HG02623 (cell line): ENCODE results near the gene LIN52.

ENCODE experiments used
- ATAC-seq: cut with Tn5 transposase; IDR thresholded peaks from one replicate; pipeline ENCODE4 v1.9.1; 2021; ENCODE audit warnings: moderate library complexity; ENCODE audit not compliant: unreplicated experiment

LIN52 gene

GRCh38 chr14:74084277-74085046 is at the start of gene LIN52, which contains the start of gene ALDH6A1:
LIN52 (plus strand) TSS chr14:74084956; CDS start chr14:74084975, 19 bp downstream.
ALDH6A1 (minus strand) TSS chr14:74084453; CDS start chr14:74084394, 59 bp downstream.
- peak; percentile 90 for ATAC-seq

DNA sequence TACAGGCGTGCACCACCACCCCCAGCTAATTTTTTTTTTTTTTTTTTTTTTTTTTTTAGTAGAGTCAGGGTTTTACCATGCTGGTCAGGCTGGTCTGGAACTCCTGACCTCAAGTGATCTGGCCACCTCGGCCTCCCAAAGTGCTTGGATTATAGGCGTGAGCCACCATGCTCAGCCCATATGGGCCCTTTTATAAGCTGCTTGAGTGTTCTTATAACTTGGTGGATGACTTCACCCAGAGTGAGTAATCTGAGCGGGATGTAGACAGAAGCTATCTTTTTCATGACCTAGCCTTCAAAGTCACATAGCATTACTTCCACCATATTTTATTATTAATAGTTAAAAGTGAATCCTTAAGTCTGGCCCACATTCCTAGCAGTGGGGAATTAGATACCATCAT is 49.2 kb upstream of the LIN52 start:
- no peak for ATAC-seq

DNA sequence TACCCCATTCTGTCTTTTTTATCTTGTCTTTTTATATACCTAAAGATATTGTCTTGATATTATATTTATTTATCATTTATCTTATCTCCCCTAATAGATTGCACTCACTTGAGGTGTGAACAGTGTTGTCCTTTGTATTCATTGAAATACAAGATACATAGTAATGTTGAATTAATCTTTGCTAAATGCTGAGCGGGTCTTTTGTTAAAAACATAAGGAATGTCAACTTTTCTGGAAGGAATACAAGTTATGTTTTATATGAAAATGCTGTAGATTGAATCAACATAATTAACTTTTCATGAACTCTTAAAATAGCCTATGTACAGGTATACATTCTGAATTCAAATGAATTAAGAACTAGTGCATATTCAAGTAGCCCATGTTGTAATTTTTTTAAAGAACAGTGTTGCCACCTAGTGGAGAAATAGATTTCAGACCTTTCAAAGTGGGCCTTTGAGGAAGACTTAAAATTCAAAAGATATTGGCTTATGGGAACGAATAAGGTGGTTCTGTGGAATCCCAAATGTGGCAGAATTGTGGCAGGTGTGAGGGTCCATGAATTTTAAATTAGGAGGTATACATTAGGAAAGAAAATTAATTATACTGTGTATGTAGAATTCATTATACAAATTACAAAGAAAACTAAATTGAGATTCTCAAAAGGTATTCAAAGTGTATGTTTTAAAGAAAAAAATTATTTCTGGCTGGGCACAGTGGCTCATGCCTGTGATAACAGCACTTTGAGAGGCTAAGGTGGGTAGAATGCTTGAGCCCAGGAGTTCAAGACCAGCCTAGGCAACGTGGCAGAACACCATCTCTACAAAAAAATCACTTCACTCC is 46.5 kb upstream of the LIN52 start:
- no peak for ATAC-seq

DNA sequence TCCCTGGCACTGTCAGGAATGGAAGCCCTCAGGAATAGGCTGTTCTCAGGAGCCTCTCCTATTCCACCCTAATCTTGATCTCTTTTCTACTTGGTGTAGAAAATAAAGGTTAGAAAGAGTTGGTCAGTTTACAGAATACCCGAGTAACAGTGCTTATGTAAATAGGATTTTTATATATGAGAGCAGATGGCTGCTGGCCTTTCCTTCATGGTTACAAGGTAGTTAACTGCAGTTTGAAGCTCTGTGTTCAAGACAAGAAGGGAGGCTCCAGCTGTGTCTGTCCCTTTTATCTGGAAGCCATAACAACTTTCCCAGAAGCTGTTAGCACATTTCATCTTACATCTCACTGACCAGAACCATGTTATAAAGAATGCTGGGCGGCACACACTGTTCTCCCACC is 42.5 kb upstream of the LIN52 start:
- no peak for ATAC-seq

GRCh38 chr14:74045522-74045921 is 39.2 kb upstream of the LIN52 start:
- ATAC-seq, result no peak

DNA sequence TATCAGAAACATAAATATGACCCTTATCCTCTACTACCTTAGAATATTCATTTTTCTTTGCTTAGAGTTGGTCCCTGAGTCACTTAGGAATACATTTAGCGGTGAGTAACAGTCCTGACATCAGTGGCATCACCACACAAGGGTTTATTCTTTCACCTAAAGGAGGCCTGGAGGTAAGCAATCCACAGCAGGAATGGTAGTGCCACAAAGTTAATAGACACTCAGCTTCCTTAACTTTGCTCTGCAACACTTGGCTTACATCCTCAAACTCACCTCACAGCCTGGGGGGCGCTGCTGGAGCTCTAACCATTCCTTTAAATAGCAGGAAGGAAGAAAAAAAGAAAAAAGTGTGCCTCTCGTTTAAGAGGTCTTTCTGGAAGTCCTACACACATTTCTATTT is 36.5 kb upstream of the LIN52 start:
- ATAC-seq, result no peak

DNA sequence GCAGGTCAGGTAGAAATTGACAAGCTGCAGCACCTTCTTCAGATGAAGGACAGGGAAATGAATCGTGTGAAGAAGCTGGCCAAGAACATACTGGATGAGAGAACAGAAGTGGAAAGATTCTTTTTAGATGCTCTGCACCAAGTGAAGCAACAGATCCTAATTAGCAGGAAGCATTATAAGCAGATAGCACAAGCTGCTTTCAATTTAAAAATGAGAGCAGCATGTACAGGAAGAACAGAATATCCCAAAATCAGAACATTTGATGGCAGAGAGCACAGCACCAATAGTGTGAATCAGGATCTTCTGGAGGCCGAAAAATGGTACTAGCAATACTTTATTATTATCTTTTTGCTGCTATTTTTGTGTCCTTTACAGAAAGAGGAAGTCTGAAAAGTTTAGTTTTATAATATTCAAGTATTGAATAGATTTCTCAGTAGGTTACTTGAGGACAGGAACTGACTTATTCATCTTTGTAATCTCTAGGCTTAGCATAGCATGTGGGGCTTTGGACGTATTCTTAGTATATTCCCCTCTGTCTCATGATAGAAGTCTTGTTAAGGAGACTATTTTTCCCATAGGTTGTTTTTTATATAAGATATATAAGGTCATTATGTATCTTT is 34.8 kb upstream of the LIN52 start:
- no peak for ATAC-seq

DNA sequence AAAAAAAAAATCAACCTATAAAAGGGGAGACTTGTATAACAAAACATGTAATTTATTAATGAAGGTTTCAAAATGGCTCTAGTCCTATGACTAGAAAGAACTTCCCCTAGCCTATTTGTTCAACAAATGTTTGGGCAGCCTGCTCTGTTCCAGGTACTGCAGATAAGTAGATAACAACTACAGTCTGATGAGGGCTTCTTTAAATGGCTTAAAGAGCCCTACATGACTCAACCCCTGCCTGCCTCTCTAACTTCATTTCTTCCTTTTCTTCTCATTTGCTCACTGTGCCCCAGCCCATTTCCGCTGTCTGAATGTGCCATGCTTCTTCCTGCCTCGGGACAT is 22.0 kb upstream of the LIN52 start:
- ATAC-seq, result no peak

DNA sequence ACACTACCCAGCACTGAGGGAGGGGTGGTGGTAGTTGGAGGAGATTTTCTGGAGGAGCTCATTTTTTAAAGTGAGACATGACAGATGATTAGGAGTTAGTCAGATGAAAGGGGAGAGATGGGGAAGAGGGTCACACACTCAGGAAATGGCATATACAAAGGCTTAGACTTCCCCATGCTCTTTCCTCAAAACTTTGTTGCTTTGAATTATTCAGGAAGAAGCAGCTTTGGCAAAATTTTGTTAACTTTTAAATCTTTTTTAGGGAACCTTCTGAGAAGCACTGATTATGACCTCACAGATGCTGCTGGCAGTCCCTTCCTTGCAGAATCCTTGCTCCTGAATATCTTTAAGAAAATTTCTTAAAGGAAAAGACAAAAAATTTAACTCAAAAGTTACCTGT is 20.3 kb upstream of the LIN52 start:
- ATAC-seq, result no peak

DNA sequence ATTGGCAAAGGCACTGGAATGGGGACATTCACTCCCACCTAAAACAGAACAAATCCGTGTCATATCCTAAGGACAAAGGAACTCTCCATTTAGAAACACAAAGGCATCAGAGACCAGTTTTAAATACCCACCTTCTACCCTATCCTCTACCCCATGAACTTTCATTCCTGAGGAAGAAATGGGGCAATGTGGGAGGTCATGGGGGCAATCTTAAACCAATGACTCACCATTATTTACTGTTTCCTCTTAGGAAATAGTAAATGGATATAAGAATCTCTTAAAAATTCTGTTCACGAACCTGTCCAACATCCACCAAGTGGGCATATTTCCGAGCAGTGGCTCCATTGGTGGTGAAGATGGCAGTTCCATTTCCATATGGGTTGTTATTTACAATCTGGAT is 19.9 kb upstream of the LIN52 start:
- ATAC-seq, result no peak

DNA sequence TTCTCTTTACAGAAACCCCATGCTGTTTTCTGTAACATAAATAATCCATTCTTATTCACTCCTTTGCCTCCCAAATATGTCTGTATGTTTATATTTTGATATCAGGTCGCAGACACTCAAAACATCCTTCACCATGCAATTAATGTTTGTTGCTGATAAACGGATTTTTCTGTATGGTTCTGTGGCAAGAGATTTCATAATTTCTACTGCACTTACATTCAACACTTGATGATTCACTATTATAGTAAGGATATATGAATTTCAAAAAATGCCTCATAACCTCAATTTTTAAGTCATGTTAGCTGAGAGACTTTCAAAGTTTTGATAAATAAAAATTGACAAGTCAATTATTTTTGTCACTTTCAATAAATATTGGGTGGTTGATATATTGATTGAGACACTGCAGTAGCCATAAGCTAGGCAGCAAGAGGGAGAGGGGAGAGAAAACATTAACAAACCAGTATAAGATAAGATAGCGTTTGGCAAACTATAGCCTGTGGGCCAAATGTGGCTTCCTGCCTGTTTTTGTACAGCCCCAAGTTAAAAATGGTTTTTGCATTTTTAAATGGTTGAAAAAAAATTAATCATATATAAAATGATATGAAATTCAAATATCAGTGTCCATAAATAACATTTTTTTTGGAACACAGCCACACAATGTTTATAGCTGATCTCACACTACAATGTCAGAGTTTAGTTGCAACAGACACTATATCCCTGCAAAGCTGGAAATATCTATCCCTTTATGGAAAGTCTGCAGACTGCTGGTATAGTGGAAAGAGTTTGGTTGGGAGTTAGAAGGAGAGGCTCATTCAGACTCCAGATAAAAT is 18.8 kb upstream of the LIN52 start:
- ATAC-seq, result no peak

GRCh38 chr14:74077401-74077800 is 7.4 kb upstream of the LIN52 start:
- ATAC-seq, result no peak

DNA sequence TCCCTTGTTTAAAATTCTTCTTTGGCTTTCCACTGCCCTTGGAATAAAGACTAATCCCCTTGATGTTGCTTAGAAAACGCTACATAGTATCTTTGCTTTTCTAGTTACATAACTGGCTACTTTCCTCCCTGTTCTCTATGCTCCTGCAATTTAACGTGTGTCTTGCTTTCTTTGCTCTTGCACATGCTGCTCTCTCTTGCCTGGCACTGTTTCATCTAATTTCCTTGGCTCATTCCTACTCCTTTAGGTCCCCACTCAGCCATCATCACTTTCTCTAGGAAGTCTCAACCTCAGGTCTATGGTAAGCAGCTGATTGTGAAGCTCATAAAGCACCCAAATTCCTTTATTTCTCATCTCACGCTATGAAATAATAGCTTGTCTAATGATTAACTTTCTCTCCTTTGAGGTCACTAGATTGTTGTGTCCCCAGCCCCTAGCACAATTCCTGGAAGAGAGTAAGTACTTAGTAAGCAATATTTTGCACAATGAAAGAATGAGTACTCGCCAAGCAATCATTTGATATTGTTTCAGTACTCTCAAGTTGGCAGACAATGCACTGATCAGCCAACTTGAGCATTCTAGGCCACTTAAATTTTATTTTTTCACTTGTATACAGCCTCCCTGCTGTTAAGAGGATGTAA is 3.8 kb upstream of the LIN52 start:
- no peak for ATAC-seq

DNA sequence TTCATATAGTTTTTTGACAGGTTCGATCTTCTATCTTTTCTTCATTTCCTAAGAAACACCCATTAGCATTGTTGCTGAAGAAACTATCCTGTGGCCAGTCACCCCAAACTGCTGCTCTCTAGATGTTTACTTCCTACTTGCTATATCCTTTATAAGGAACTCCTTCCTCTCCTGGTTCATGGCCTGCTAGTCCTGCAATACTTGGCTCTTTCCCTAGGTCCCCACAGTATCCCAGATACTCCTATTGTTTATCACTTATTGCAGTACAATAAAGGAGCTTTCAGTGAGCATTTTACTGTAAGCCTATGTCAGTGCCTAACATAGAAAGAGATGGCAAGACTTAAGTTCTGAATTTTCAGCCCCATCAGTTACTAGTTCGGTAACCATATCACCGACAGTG is 3.3 kb upstream of the LIN52 start:
- no peak for ATAC-seq

GRCh38 chr14:74083161-74083560 is 1.6 kb upstream of the LIN52 start:
- no peak for ATAC-seq

GRCh38 chr14:74083784-74084276 is 926 bp upstream of the LIN52 start:
- peak; percentile 3 for ATAC-seq

- ATAC-seq, result no peak
Measured at GRCh38 chr14:74085047-74085637, 386 bp downstream of the LIN52 start.

DNA sequence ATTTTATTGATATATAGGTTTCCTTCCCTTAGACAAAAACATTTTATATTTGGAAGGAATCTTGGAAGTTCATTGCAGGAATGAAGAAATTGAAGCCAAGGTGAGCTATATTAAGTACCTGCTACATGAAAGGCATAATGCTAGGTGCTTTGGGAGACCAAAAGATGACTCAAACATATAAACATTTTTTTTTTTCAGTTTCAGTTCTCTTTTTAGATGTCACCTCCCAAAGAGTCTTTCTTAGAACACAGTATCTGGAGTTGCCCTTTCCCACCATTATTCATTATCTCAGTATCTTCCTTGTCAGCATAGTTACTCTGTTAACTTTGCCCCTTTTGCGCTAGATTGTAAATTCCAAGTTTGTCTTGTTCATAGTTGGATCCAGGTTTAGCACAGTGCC is 1.1 kb downstream of the LIN52 start:
- ATAC-seq, result no peak

DNA sequence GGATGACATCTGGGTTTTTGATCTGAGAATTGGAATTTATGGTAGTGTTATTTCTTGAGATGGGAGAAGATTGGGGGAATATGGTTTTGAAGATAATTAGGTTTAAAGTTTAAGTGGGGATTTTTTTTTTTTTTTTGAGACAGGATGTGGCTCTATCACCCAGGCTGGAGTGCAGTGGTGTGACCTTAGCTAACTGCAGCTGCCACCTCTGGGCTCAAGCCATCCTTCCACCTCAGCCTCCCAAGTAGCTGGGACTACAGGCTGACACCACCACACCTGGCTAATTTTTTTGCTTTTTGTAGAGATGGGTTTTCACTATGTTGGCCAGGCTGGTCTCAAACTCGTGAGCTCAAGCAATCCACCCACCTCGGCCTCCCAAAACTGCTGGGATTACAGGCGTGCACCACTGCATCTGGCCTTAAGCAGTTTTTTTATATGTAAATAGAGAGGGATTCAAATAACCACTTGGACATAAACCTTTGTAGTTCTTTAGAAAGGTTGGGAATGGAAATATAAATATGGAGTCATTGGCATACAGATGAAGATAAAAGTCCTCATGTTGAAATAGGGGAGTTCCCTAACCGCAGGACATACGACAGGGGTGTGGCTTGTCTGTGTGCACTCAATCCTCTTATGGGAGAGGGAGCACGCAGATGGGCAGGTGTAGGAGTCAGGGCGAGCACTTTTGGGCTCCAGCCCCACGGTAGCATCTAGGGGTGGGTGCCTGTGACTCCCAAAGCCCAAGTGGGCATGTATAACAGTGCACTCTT is 4.7 kb downstream of the LIN52 start:
- no peak for ATAC-seq
